ENCODE data around the gene PLXNB1. TPM values are rescaled to one million over a fixed set of nuclear protein-coding genes. Genes with fewer than 3 reads are reported as not detected.

PLXNB1 gene
- total and polyA plus RNA-seq, 2 experiments from 2014 or later = 49.0 to 144 TPM

GRCh38 chr3:48403533-48404439, 26.1 kb downstream of the PLXNB1 start:
- no peaks in the 10 kb centered on the region for H3K27me3 ChIP-seq (ENCODE audit: insufficient read depth)
- peaks cover 10% of the 10 kb centered on the region for H3K27me3 Mint-ChIP-seq (ENCODE audit: insufficient read depth, low read depth, poor library complexity)
- H2AFZ ChIP-seq = no peak overlapping the region
- no peaks in the 10 kb centered on the region; the same call in 1 of the 2 replicates for H4K20me1 ChIP-seq (replicated peaks; ENCODE audit: insufficient read depth)
- H3K36me3 ChIP-seq (ENCODE audit: insufficient read depth) = peaks cover 13% of the 10 kb centered on the region
- no peaks in the 10 kb centered on the region for H3K9me2 ChIP-seq (ENCODE audit: insufficient read depth)
- DNase-seq (ENCODE audit: low spot score) (no peak), ATAC-seq (no peak)
- no peaks in the 10 kb centered on the region for H3K79me2 ChIP-seq (replicated peaks; ENCODE audit: insufficient read depth)
- no peaks in the 10 kb centered on the region for H3K9me3 Mint-ChIP-seq
- no peak overlapping the region for H3K4me3 Mint-ChIP-seq
- no peak overlapping the region for H3K4me2 ChIP-seq
- H3K27ac Mint-ChIP-seq = no peak overlapping the region
- TF ChIP-seq ZNF114 (CRISPR knock-in tag; IDR thresholded peaks at IDR 0.05) (no peak), POLR2AphosphoS5 (IDR thresholded peaks at IDR 0.05; ENCODE audit: low read depth) (no peak), CREB1 (CRISPR knock-in tag; IDR thresholded peaks at IDR 0.05; ENCODE audit: low read depth) (no peak), ZNF331 (CRISPR knock-in tag; IDR thresholded peaks at IDR 0.05; ENCODE audit: low read depth) (no peak), EZH2 (IDR thresholded peaks at IDR 0.05; ENCODE audit: low read depth, unreplicated experiment) (no peak), JUNB (IDR thresholded peaks at IDR 0.05; ENCODE audit: unreplicated experiment) (no peak), STAT1 (IDR thresholded peaks at IDR 0.05; ENCODE audit: unreplicated experiment) (no peak), NANOG (IDR thresholded peaks at IDR 0.05; ENCODE audit: borderline replicate concordance) (no peak)
- TF ChIP-seq, protein P1, sequence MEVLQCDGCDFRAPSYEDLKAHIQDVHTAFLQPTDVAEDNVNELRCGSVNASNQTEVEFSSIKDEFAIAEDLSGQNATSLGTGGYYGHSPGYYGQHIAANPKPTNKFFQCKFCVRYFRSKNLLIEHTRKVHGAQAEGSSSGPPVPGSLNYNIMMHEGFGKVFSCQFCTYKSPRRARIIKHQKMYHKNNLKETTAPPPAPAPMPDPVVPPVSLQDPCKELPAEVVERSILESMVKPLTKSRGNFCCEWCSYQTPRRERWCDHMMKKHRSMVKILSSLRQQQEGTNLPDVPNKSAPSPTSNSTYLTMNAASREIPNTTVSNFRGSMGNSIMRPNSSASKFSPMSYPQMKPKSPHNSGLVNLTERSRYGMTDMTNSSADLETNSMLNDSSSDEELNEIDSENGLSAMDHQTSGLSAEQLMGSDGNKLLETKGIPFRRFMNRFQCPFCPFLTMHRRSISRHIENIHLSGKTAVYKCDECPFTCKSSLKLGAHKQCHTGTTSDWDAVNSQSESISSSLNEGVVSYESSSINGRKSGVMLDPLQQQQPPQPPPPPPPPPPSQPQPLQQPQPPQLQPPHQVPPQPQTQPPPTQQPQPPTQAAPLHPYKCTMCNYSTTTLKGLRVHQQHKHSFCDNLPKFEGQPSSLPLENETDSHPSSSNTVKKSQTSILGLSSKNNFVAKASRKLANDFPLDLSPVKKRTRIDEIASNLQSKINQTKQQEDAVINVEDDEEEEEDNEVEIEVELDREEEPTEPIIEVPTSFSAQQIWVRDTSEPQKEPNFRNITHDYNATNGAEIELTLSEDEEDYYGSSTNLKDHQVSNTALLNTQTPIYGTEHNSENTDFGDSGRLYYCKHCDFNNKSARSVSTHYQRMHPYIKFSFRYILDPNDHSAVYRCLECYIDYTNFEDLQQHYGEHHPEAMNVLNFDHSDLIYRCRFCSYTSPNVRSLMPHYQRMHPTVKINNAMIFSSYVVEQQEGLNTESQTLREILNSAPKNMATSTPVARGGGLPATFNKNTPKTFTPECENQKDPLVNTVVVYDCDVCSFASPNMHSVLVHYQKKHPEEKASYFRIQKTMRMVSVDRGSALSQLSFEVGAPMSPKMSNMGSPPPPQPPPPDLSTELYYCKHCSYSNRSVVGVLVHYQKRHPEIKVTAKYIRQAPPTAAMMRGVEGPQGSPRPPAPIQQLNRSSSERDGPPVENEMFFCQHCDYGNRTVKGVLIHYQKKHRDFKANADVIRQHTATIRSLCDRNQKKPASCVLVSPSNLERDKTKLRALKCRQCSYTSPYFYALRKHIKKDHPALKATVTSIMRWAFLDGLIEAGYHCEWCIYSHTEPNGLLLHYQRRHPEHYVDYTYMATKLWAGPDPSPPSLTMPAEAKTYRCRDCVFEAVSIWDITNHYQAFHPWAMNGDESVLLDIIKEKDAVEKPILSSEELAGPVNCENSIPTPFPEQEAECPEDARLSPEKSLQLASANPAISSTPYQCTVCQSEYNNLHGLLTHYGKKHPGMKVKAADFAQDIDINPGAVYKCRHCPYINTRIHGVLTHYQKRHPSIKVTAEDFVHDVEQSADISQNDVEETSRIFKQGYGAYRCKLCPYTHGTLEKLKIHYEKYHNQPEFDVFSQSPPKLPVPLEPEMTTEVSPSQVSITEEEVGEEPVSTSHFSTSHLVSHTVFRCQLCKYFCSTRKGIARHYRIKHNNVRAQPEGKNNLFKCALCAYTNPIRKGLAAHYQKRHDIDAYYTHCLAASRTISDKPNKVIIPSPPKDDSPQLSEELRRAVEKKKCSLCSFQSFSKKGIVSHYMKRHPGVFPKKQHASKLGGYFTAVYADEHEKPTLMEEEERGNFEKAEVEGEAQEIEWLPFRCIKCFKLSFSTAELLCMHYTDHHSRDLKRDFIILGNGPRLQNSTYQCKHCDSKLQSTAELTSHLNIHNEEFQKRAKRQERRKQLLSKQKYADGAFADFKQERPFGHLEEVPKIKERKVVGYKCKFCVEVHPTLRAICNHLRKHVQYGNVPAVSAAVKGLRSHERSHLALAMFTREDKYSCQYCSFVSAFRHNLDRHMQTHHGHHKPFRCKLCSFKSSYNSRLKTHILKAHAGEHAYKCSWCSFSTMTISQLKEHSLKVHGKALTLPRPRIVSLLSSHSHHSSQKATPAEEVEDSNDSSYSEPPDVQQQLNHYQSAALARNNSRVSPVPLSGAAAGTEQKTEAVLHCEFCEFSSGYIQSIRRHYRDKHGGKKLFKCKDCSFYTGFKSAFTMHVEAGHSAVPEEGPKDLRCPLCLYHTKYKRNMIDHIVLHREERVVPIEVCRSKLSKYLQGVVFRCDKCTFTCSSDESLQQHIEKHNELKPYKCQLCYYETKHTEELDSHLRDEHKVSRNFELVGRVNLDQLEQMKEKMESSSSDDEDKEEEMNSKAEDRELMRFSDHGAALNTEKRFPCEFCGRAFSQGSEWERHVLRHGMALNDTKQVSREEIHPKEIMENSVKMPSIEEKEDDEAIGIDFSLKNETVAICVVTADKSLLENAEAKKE (CRISPR knock-in tag; IDR thresholded peaks at IDR 0.05) = no peak
- TF ChIP-seq, protein P2, sequence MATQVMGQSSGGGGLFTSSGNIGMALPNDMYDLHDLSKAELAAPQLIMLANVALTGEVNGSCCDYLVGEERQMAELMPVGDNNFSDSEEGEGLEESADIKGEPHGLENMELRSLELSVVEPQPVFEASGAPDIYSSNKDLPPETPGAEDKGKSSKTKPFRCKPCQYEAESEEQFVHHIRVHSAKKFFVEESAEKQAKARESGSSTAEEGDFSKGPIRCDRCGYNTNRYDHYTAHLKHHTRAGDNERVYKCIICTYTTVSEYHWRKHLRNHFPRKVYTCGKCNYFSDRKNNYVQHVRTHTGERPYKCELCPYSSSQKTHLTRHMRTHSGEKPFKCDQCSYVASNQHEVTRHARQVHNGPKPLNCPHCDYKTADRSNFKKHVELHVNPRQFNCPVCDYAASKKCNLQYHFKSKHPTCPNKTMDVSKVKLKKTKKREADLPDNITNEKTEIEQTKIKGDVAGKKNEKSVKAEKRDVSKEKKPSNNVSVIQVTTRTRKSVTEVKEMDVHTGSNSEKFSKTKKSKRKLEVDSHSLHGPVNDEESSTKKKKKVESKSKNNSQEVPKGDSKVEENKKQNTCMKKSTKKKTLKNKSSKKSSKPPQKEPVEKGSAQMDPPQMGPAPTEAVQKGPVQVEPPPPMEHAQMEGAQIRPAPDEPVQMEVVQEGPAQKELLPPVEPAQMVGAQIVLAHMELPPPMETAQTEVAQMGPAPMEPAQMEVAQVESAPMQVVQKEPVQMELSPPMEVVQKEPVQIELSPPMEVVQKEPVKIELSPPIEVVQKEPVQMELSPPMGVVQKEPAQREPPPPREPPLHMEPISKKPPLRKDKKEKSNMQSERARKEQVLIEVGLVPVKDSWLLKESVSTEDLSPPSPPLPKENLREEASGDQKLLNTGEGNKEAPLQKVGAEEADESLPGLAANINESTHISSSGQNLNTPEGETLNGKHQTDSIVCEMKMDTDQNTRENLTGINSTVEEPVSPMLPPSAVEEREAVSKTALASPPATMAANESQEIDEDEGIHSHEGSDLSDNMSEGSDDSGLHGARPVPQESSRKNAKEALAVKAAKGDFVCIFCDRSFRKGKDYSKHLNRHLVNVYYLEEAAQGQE (IDR thresholded peaks at IDR 0.05; ENCODE audit: unreplicated experiment) = no peak
- H3K4me1 ChIP-seq (ENCODE audit: insufficient read depth) = no peaks in the 10 kb centered on the region
- H3K4me3 ChIP-seq = no peak overlapping the region
- no peak overlapping the region for H3K27ac ChIP-seq (ENCODE audit: low read depth)
- peaks cover 7% of the 10 kb centered on the region for H3K4me1 Mint-ChIP-seq
- H3K36me3 Mint-ChIP-seq (ENCODE audit: low read depth) = peaks cover 79% of the 10 kb centered on the region
- no peaks in the 10 kb centered on the region; the same call in 1 of the 2 replicates for H3F3A ChIP-seq (replicated peaks; ENCODE audit: low read depth)

Measured in GM23338 (cell line).